Measurements from ENCODE around the gene B4GALT5. TPM values are rescaled to one million over a fixed set of nuclear protein-coding genes. Genes with fewer than 3 reads are reported as not detected.

B4GALT5 gene
- total RNA-seq, 1 experiment from 2014 or later = 65.0 TPM

DNA sequence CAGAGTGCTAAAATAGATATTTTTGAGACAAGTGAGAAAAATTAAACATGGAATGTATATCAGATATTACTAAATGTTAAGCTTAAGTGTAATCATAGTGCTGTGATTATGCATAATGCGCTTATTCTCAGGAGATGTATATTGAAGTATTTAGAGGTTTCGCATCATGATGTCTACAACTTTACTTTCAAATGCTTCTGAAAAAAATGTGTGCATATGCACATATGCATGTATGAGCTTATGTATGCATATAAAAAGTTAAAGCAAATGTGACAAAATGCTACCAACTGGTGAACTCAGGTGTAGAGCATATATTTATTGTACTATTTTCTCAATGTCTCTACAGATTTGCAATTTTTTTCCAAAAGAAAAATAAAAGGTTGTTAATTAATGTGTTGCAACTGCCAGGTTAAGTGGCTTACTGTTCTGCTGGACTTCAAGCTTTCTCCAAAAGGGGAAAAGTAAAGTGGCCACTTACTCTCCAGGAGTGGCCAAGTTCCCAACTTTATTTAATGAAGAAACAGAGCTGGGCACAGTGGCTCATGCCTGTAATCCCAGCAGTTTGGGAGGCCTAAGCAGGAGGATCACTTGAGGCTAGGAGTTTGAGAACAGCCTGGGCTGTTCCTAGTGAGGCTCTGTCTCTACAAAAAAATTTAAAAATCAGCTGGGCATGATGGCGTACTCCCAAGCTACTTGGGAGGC, 48.9 kb downstream of the B4GALT5 start:
- Histone ChIP-seq H3K4me1 (peaks cover 18% of the 10 kb centered on the region), H3K9me3 (no peaks in the 10 kb centered on the region), H3K27me3 (replicated peaks; ENCODE audit: control insufficient read depth, insufficient read depth, low read length) (no peaks in the 10 kb centered on the region), H3K4me3 (ENCODE audit: low read depth, low read length) (no peak overlapping the region), H3K36me3 (ENCODE audit: control insufficient read depth, insufficient read depth, low read length) (no peaks in the 10 kb centered on the region)
- intact Hi-C loops (cut with micrococcal nuclease; ENCODE audit: unreplicated experiment) = no loop called here
- no peak for TF ChIP-seq CTCF (IDR thresholded peaks at IDR 0.05; ENCODE audit: insufficient read depth in 1 of 2, low read depth in 1 of 2, low read length in 1 of 2, severe bottlenecking in 1 of 2, unreplicated experiment in 1 of 2)
- no peak for DNase-seq
- BruUV-seq (replicated peaks) = no TSS peak
- Mint-ChIP-seq H3K4me1 (ENCODE audit: low read depth, unreplicated experiment) (peaks cover 32% of the 10 kb centered on the region), H3K27me3 (ENCODE audit: insufficient read depth, unreplicated experiment) (no peaks in the 10 kb centered on the region), H3K36me3 (ENCODE audit: insufficient read depth, unreplicated experiment) (peaks cover 14% of the 10 kb centered on the region), H3K9me3 (ENCODE audit: unreplicated experiment) (no peaks in the 10 kb centered on the region), H3K4me3 (ENCODE audit: unreplicated experiment) (no peak overlapping the region), H3K27ac (ENCODE audit: unreplicated experiment) (no peak overlapping the region)
- POLR2A ChIA-PET = no interaction called here
- CTCF ChIA-PET = interaction anchor here (0.7 kb wide), 1 partner anchor 56 kb away, joined by 3 read pairs; no protein-coding TSS in a partner anchor

DNA sequence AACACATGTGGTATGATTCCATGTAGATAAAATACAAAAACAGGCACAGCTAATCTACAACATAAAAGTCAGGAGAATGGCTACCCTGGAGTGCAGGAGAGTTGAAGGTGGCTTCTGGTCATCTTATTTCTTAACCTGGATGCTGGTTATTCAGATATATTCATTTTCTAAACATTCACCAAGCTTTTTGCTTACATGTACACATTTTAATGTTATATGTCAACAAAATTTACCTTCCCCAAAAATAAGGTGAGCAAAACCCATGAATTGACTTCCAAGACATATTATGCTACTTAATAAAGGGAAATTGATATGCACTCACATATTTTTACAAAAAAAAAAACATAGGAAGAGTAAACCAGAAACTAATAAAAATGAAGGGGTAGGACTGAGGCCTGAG, 50.6 kb downstream of the B4GALT5 start:
- H3K4me1 ChIP-seq = peaks cover 7% of the 10 kb centered on the region
- H3K27ac Mint-ChIP-seq (ENCODE audit: unreplicated experiment) = no peak overlapping the region
- POLR2A ChIA-PET = no interaction called here
- no peaks in the 10 kb centered on the region for H3K36me3 ChIP-seq (ENCODE audit: control insufficient read depth, insufficient read depth, low read length)
- H3K9me3 Mint-ChIP-seq (ENCODE audit: unreplicated experiment) = no peaks in the 10 kb centered on the region
- no peak overlapping the region for H3K4me3 ChIP-seq (ENCODE audit: low read depth, low read length)
- H3K4me1 Mint-ChIP-seq (ENCODE audit: low read depth, unreplicated experiment) = peaks cover 19% of the 10 kb centered on the region
- H3K27me3 Mint-ChIP-seq (ENCODE audit: insufficient read depth, unreplicated experiment) = no peaks in the 10 kb centered on the region
- no peak for DNase-seq
- H3K9me3 ChIP-seq = no peaks in the 10 kb centered on the region
- intact Hi-C loops (cut with micrococcal nuclease; ENCODE audit: unreplicated experiment) = no loop called here
- no TSS peak for BruUV-seq (replicated peaks)
- no peak for TF ChIP-seq CTCF (IDR thresholded peaks at IDR 0.05; ENCODE audit: insufficient read depth in 1 of 2, low read depth in 1 of 2, low read length in 1 of 2, severe bottlenecking in 1 of 2, unreplicated experiment in 1 of 2)
- H3K27me3 ChIP-seq (replicated peaks; ENCODE audit: control insufficient read depth, insufficient read depth, low read length) = no peaks in the 10 kb centered on the region
- H3K36me3 Mint-ChIP-seq (ENCODE audit: insufficient read depth, unreplicated experiment) = peaks cover under 1% of the 10 kb centered on the region
- no peak overlapping the region for H3K4me3 Mint-ChIP-seq (ENCODE audit: unreplicated experiment)
- CTCF ChIA-PET = interaction anchor here (1.3 kb wide), 1 partner anchor 52 kb away, joined by 3 read pairs; no protein-coding TSS in a partner anchor

GRCh38 chr20:49661560-49662329, 51.9 kb downstream of the B4GALT5 start:
- no TSS peak for BruUV-seq (replicated peaks)
- no peaks in the 10 kb centered on the region for H3K9me3 ChIP-seq
- H3K27me3 ChIP-seq (replicated peaks; ENCODE audit: control insufficient read depth, insufficient read depth, low read length) = no peaks in the 10 kb centered on the region
- ChIA-PET POLR2A (no interaction called here), CTCF (interaction anchor here (1.3 kb wide), 1 partner anchor 51 kb away, joined by 3 read pairs; no protein-coding TSS in a partner anchor)
- H3K4me1 ChIP-seq = peaks cover 6% of the 10 kb centered on the region
- Mint-ChIP-seq H3K4me3 (ENCODE audit: unreplicated experiment) (no peak overlapping the region), H3K27me3 (ENCODE audit: insufficient read depth, unreplicated experiment) (no peaks in the 10 kb centered on the region), H3K4me1 (ENCODE audit: low read depth, unreplicated experiment) (peaks cover 17% of the 10 kb centered on the region), H3K27ac (ENCODE audit: unreplicated experiment) (no peak overlapping the region), H3K9me3 (ENCODE audit: unreplicated experiment) (no peaks in the 10 kb centered on the region), H3K36me3 (ENCODE audit: insufficient read depth, unreplicated experiment) (peaks cover 10% of the 10 kb centered on the region)
- no peak for TF ChIP-seq CTCF (IDR thresholded peaks at IDR 0.05; ENCODE audit: insufficient read depth in 1 of 2, low read depth in 1 of 2, low read length in 1 of 2, severe bottlenecking in 1 of 2, unreplicated experiment in 1 of 2)
- H3K36me3 ChIP-seq (ENCODE audit: control insufficient read depth, insufficient read depth, low read length) = no peaks in the 10 kb centered on the region
- DNase-seq = no peak
- H3K4me3 ChIP-seq (ENCODE audit: low read depth, low read length) = no peak overlapping the region
- intact Hi-C loops (cut with micrococcal nuclease; ENCODE audit: unreplicated experiment) = no loop called here

Data from Caco-2 (cell line).